ENCODE results near the gene TATDN3. TPM values are rescaled to one million over a fixed set of nuclear protein-coding genes. Genes with fewer than 3 reads are reported as not detected.

TATDN3 gene, protein sequence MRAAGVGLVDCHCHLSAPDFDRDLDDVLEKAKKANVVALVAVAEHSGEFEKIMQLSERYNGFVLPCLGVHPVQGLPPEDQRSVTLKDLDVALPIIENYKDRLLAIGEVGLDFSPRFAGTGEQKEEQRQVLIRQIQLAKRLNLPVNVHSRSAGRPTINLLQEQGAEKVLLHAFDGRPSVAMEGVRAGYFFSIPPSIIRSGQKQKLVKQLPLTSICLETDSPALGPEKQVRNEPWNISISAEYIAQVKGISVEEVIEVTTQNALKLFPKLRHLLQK
- 11.4 to 15.5 TPM (median 12.1 TPM) in 5 replicates for total RNA-seq (2022; extraction: Qiagen RNA extraction)

DNA sequence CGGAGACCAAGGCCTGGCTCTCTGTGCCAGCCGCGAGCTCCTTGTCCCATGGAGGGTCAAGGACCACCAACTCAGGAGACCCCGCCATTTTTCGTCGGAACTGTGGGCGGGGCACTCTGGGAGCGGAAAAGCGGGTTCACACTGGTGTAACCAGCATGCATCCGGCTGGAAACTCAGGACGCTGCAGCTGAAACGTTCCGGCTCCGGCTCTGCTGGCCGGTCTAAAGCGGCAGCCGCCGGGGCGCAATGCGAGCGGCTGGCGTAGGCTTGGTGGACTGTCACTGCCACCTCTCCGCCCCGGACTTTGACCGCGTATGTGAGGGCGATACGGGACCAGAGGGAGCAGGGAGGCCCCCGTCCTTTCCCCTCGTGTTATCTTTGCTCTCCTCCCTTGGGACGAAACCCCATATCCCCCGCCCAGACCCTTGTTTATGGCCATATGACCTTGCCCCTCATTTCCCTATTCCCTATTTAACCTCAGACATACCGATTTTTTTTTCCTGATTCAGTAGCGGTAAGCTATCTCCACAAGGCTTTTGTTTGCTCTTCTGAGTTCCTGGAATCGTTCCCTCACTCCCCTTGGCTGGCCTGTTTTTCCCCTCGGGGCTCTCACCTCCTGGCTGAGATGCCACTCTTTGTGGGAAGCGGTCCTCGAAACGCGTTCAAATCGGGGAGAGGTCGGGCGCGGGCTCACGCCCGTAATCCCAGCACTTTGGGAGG, at the start of gene TATDN3, which contains the start of gene NSL1:
TSS of gene TATDN3 (plus strand) at position 219 of the 720 bp plus-strand sequence. CDS start at position 247, 28 bp downstream.
TSS of gene NSL1 (minus strand) at position 102 of the 720 bp plus-strand sequence. CDS start at position 88, 14 bp downstream.

DNA sequence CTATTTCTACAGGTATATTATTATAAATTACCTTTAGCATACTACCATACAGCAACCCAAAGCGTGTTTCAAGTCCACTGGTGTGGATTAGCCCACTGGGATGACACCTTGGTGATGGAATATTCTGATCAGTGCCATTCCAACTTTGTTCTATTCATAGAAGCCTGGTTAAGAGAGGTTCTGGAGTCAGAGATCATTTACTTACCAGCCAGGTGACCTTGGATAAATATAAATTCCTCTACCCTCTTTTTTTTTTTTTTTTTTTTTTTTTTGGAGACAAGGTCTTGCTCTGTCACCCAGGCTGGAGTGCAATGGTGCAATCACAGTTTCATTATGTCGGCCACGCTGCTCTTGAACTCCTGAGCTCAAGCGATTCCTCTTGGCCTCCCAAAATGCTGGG, 55.9 kb downstream of the TATDN3 start, which contains the start of gene SPATA45:
TSS of gene SPATA45 (minus strand) at position 101 of the 400 bp plus-strand sequence. CDS start 11,500 bp downstream, outside the sequence.

DNA sequence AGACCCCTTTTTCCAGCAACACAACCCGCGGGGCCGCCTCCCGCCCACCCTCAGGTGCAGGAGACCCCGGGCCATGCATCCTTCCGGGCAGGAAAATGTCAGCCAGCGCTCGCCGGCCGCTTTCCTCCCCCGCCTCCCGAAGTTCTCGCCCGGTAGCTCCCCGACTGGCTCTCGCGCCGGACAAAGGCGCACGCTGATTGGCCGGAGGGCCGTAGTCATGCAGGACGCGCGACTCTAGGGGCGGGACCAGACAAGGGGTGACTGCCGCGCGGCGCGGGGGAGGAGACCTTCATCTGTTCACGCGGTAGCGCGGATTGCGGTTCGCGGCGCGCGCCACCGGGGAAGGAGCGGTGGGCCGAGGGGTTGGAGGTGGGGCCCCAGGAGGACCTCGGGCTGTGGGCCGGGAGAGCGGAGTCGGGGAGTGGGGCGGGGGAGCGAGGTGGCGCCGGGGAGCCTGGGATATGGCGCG, 66.3 kb downstream of the TATDN3 start, which contains the start of gene FLVCR1:
TSS of gene FLVCR1 (plus strand) at position 284 of the 469 bp plus-strand sequence. CDS start at position 462, 178 bp downstream.

Other genes starting within 250 kb of the TATDN3 start
- gene ATF3, start 183.1 kb upstream of the TATDN3 start, total RNA-seq (2022; extraction: Qiagen RNA extraction) = 24.9 to 41.0 TPM (median 38.6 TPM) in 5 replicates
- gene BATF3, start 92.1 kb upstream of the TATDN3 start, total RNA-seq (2022; extraction: Qiagen RNA extraction) = 20.0 to 35.4 TPM (median 33.7 TPM) in 5 replicates
- 28.9 to 40.1 TPM (median 30.3 TPM) in 5 replicates for gene NSL1, start 117 bp upstream of the TATDN3 start, total RNA-seq (2022; extraction: Qiagen RNA extraction)
- gene SPATA45, start 55.8 kb downstream of the TATDN3 start, total RNA-seq (2022; extraction: Qiagen RNA extraction) = 0.28 TPM in 2 of 5 replicates, not detected in the others
- gene FLVCR1, start 66.4 kb downstream of the TATDN3 start, total RNA-seq (2022; extraction: Qiagen RNA extraction) = 14.3 to 18.3 TPM (median 15.8 TPM) in 5 replicates
- gene VASH2, start 158.6 kb downstream of the TATDN3 start, total RNA-seq (2022; extraction: Qiagen RNA extraction) = 2.8 to 4.0 TPM (median 3.7 TPM) in 5 replicates
- gene ANGEL2, start 224.0 kb downstream of the TATDN3 start, total RNA-seq (2022; extraction: Qiagen RNA extraction) = 14.1 to 19.8 TPM (median 16.6 TPM) in 5 replicates